Loucy (cell line): ENCODE results near the gene ST6GAL1.

Experiments used
- H2AFZ ChIP-seq: fragments of 200-600 bp; sonication (generic); 2 replicates; pipeline ENCODE4 v1.6.0; 2016; ENCODE audit warnings: antibody characterized with exemption, mild to moderate bottlenecking, low read length, moderate library complexity
- H3F3A ChIP-seq: fragments of 200-600 bp; 2 replicates; pipeline ENCODE4 v1.6.0; 2016; ENCODE audit warnings: antibody characterized with exemption, low read depth, mild to moderate bottlenecking
- H3K27me3 ChIP-seq: fragments of 200-600 bp; sonication (generic); 2 replicates; pipeline ENCODE4 v1.6.1; 2014; ENCODE audit warnings: low read length, mild to moderate bottlenecking; ENCODE audit not compliant: insufficient read depth, poor library complexity, severe bottlenecking
- H3K36me3 ChIP-seq: fragments of 200-600 bp; sonication (generic); 2 replicates; pipeline ENCODE4 v1.6.1; 2016; ENCODE audit warnings: low read length; ENCODE audit not compliant: insufficient read depth
- H3K4me1 ChIP-seq: fragments of 200-600 bp; sonication (generic); 2 replicates; pipeline ENCODE4 v1.5.1; 2014; ENCODE audit warnings: low read length, mild to moderate bottlenecking; ENCODE audit not compliant: insufficient read depth, poor library complexity, severe bottlenecking
- H3K4me2 ChIP-seq: fragments of 200-600 bp; sonication (generic); 2 replicates; pipeline ENCODE4 v1.6.0; 2014; ENCODE audit warnings: antibody characterized with exemption, low read length, low read depth, mild to moderate bottlenecking; ENCODE audit not compliant: poor library complexity, severe bottlenecking
- H3K4me3 ChIP-seq: fragments of 200-600 bp; sonication (generic); 2 replicates; pipeline ENCODE4 v1.5.1; 2014; ENCODE audit warnings: low read length, mild to moderate bottlenecking, mixed read lengths; ENCODE audit not compliant: poor library complexity, severe bottlenecking
- H3K79me2 ChIP-seq: fragments of 200-600 bp; sonication (generic); 2 replicates; pipeline ENCODE4 v1.6.1; 2014; ENCODE audit warnings: low read length; ENCODE audit not compliant: insufficient read depth
- H3K9ac ChIP-seq: fragments of 200-600 bp; sonication (generic); 2 replicates; pipeline ENCODE4 v1.6.0; 2014; ENCODE audit warnings: mild to moderate bottlenecking, low read depth, low read length, moderate library complexity; ENCODE audit not compliant: poor library complexity, severe bottlenecking
- H3K9me2 ChIP-seq: fragments of 200-600 bp; sonication (generic); replicated peaks from 2 replicates; pipeline ENCODE4 v1.6.1; 2016; ENCODE audit warnings: low read depth, low read length, mixed read lengths
- H3K9me3 ChIP-seq: fragments of 200-600 bp; sonication (generic); 2 replicates; pipeline ENCODE4 v1.6.1; 2014; ENCODE audit warnings: mild to moderate bottlenecking, antibody characterized with exemption, low read length, low read depth; ENCODE audit not compliant: insufficient read depth
- H4K20me1 ChIP-seq: fragments of 200-600 bp; sonication (generic); 2 replicates; pipeline ENCODE4 v1.6.0; 2014; ENCODE audit warnings: antibody characterized with exemption, low read length, mild to moderate bottlenecking; ENCODE audit not compliant: insufficient read depth, poor library complexity, severe bottlenecking
- CTCF ChIP-seq: fragments of 200-600 bp; sonication (generic); conservative IDR thresholded peaks from 2 replicates; pipeline ENCODE4 v1.5.1; 2014; ENCODE audit warnings: mild to moderate bottlenecking, antibody characterized with exemption, low read length
- EZH2phosphoT487 ChIP-seq: fragments of 200-600 bp; IDR thresholded peaks from 2 replicates; pipeline ENCODE4 v1.6.1; 2018; ENCODE audit warnings: antibody characterized with exemption, mild to moderate bottlenecking, moderate library complexity, borderline replicate concordance

Gene ST6GAL1

DNA sequence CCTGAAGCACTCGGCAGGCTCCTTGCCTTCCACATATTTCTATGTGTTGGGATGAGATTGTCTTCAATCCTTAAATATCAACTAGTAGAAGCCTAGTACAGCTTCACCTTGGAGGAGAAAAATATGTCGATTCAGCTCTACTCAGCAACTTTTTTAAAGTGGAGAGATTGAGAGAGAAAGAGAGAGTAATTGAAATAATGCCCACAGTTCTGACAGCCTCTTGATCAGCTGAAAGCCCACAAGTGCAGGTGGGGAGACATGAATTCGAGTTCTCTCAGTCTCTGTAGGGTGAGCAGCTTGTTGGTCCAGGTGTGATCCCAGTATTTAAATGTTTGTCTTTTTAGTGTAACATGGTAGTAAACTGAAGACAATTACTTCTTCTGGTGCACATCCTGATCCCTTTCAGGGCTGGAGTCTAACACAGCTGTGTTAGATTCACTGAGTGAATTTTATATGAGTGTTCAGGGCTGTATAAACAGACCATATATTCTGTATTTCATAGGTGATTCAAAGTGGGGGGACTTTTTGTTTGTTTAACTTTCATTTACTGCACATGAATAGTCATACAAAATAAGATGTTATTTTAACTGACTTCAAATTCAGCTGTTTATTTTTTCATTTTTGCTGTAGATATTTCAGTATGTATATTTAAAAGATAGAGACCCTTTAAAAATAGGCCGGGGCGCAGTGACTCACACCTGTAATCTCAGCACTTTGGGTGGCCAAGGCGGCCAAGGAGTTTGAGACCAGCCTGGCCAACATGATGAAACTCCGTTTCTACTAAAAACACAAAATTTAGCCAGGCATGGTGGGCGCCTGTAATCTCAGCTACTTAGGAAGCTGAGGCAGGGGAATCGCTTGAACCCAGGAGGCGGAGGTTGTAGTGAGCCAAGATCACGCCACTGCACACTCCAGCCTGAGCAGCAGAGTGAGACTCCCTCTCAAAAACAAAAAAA is 64.0 kb downstream of the ST6GAL1 start:
- Histone ChIP-seq H3K4me1 (no peaks in the 10 kb centered on the region), H3K4me2 (no peak overlapping the region), H3K4me3 (no peak overlapping the region), H3K9me2 (no peaks in the 10 kb centered on the region), H3K9me3 (no peaks in the 10 kb centered on the region), H3K79me2 (no peaks in the 10 kb centered on the region), H3K36me3 (no peaks in the 10 kb centered on the region; the same call in 1 of the 2 replicates), H3K27me3 (no peaks in the 10 kb centered on the region), H2AFZ (no peak overlapping the region), H4K20me1 (no peaks in the 10 kb centered on the region), H3K9ac (no peak overlapping the region), H3F3A (no peaks in the 10 kb centered on the region)
- TF ChIP-seq CTCF (no peak), EZH2phosphoT487 (no peak)

DNA sequence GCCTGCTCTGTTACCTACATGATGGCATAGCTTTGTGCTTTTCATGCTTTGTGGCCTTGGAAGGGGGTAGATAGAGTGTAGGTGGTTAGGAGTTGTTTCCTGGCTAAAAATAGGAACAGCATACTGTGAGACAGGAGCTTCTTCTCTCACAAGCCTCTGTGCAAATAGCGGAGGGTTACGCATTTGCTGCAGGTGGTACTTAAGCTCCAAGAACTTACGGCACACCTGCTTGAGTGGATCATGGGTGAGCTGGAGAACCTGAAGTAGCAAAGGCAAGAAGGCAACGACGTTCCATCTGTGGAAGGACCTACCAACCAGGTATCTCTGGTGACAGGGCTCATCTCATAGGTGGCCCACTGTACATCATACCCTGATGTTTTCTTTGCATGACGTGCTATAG is 66.0 kb downstream of the ST6GAL1 start:
- Histone ChIP-seq H4K20me1 (no peaks in the 10 kb centered on the region), H3K9ac (no peak overlapping the region), H2AFZ (no peak overlapping the region), H3K27me3 (no peaks in the 10 kb centered on the region), H3K4me1 (no peaks in the 10 kb centered on the region), H3K4me2 (no peak overlapping the region), H3K4me3 (no peak overlapping the region), H3K36me3 (peaks cover 6% of the 10 kb centered on the region; the same call in 1 of the 2 replicates), H3K79me2 (no peaks in the 10 kb centered on the region), H3K9me3 (no peaks in the 10 kb centered on the region), H3K9me2 (no peaks in the 10 kb centered on the region), H3F3A (no peaks in the 10 kb centered on the region)
- TF ChIP-seq CTCF: no peak
- no peak for TF ChIP-seq EZH2phosphoT487

- Histone ChIP-seq H3K79me2 (no peaks in the 10 kb centered on the region), H3K9me3 (no peaks in the 10 kb centered on the region), H4K20me1 (no peaks in the 10 kb centered on the region), H3K9ac (no peak overlapping the region), H3K36me3 (peaks cover 6% of the 10 kb centered on the region; the same call in 1 of the 2 replicates), H3K4me1 (no peaks in the 10 kb centered on the region), H3F3A (no peaks in the 10 kb centered on the region), H3K9me2 (no peaks in the 10 kb centered on the region), H3K4me3 (no peak overlapping the region), H2AFZ (no peak overlapping the region), H3K4me2 (no peak overlapping the region), H3K27me3 (no peaks in the 10 kb centered on the region)
- no peak for TF ChIP-seq EZH2phosphoT487
- no peak for TF ChIP-seq CTCF
Measured at GRCh38 chr3:186997061-186997460, 66.7 kb downstream of the ST6GAL1 start.
